Activated CD8-positive, alpha-beta T cell treated with anti-CD3 and anti-CD28 coated beads for 36 hours (primary cell): ENCODE measurements around the gene HOXC11. TPM values are rescaled to one million over a fixed set of nuclear protein-coding genes. Genes with fewer than 3 reads are reported as not detected.
A peak's percentile ranks its signal among the peaks of the same experiment; 100 is the strongest.

Source experiments
- ATAC-seq: fragments of 200-7000 bp; cut with Tn5 transposase; one replicate; pipeline ENCODE4 v1.10.0; 2021; ENCODE audit warnings: mild to moderate bottlenecking, moderate library complexity
- CTCF ChIA-PET: fragments of 350-600 bp; sonication (Branson Sonifier 250); formaldehyde crosslinking; loops from one replicate; lab custom pipeline; 2021; ENCODE audit warnings: antibody characterized with exemption; lab: Charles Lee
- POLR2A ChIA-PET: fragments of 350-600 bp; sonication (Branson Sonifier 250); formaldehyde crosslinking; loops from one replicate; lab custom pipeline; 2021; ENCODE audit warnings: antibody characterized with exemption; lab: Charles Lee
- DNase-seq: peaks from one replicate; pipeline ENCODE4 v3.0.0-alpha.2; 2020
- H3K27ac Mint-ChIP-seq: one replicate; pipeline ENCODE4 v1.8.0; 2021; ENCODE audit warnings: mild to moderate bottlenecking, mixed read lengths
- H3K27me3 Mint-ChIP-seq: one replicate; pipeline ENCODE4 v1.8.0; 2021; ENCODE audit warnings: mixed read lengths
- H3K36me3 Mint-ChIP-seq: one replicate; pipeline ENCODE4 v1.8.0; 2021; ENCODE audit warnings: low read depth, mixed read lengths
- H3K4me1 Mint-ChIP-seq: one replicate; pipeline ENCODE4 v1.8.0; 2021; ENCODE audit warnings: low read depth, mixed read lengths
- H3K4me3 Mint-ChIP-seq: one replicate; pipeline ENCODE4 v1.8.0; 2021; ENCODE audit warnings: mild to moderate bottlenecking, moderate library complexity, mixed read lengths
- H3K9me3 Mint-ChIP-seq: one replicate; pipeline ENCODE4 v1.8.0; 2021; ENCODE audit warnings: mixed read lengths
- intact Hi-C: fragments of 100-400 bp; cut with micrococcal nuclease; formaldehyde crosslinking; loops from one replicate; pipeline ENCODE4 v1.10.0; 2022
- total RNA-seq, 2 experiments: library from RNA; stranded (reverse); gene quantifications; one replicate each; pipeline ENCODE4 v1.2.3, GENCODE V29; 2021
- TF ChIP-seq, protein P1 (sequence below): fragments of 200-600 bp; IDR thresholded peaks from one replicate; pipeline ENCODE4 v1.8.0; 2022; ENCODE audit warnings: antibody characterized with exemption, mild to moderate bottlenecking

The HOXC11 gene
- total RNA-seq, 2 experiments from 2014 or later, result not detected

DNA sequence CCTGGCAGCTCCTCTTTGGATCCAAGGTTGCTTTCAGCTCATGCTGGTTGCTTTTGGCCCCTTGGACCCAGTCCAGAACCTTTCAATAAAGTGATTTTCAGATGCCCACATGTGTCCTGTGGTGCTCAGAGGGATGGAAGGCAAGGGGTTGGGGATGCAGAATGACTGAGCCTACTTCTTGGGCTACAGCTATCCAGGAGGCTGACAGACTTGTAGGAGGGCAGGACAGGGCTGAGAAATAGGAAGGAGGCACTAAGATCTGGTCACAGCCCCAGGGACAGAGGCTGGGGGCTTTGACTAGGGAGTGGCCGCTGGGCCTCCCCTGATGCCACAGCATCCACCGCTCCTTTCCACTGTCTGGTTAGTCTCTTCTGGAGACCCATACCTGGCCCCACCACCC, 1.2 kb upstream of the HOXC11 start:
- Mint-ChIP-seq H3K27ac (no peak overlapping the region), H3K4me1 (peaks cover 15% of the 10 kb centered on the region), H3K27me3 (peaks cover 80% of the 10 kb centered on the region), H3K4me3 (no peak overlapping the region), H3K9me3 (peaks cover 4% of the 10 kb centered on the region), H3K36me3 (peaks cover 4% of the 10 kb centered on the region)
- DNase-seq, result no peak
- POLR2A ChIA-PET, result no interaction called here
- TF ChIP-seq, protein P1, sequence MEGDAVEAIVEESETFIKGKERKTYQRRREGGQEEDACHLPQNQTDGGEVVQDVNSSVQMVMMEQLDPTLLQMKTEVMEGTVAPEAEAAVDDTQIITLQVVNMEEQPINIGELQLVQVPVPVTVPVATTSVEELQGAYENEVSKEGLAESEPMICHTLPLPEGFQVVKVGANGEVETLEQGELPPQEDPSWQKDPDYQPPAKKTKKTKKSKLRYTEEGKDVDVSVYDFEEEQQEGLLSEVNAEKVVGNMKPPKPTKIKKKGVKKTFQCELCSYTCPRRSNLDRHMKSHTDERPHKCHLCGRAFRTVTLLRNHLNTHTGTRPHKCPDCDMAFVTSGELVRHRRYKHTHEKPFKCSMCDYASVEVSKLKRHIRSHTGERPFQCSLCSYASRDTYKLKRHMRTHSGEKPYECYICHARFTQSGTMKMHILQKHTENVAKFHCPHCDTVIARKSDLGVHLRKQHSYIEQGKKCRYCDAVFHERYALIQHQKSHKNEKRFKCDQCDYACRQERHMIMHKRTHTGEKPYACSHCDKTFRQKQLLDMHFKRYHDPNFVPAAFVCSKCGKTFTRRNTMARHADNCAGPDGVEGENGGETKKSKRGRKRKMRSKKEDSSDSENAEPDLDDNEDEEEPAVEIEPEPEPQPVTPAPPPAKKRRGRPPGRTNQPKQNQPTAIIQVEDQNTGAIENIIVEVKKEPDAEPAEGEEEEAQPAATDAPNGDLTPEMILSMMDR, result no peak
- no peak for ATAC-seq
- intact Hi-C loops, result loop anchor here (5.0 kb wide), 1 partner anchor 34 kb away; the partner anchor contains the start of gene HOXC13
- CTCF ChIA-PET, result interaction anchor here (1.1 kb wide), 1 partner anchor 60 kb away, joined by 3 read pairs; no protein-coding TSS in a partner anchor

DNA sequence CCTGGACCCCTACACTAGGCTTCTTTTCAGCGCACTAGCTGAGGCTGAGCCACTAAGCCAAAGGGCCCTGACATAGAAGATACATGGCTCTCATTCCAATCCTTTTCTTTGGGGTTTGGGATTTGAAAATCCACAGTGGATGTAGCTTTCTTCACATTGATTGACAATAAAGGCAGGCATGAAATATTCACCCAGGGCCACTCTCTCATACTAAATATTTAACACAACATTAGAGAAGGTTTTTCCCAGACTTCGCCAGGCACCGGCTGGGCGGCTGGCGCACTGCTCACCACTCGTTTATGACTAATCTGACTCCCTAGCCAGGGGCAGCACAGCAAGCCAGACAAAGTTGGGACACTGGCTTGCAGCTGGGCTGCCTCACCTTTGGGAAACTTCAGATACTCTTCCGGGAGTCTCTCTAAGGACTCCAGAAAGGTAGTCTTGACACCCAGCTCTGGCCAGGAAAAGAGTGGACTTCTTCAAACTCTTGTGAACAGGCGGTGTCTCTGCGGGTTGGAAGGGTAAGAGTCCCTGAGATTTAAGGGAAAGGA, 699 bp upstream of the HOXC11 start:
- Mint-ChIP-seq H3K4me1 (peaks cover 15% of the 10 kb centered on the region), H3K27ac (no peak overlapping the region), H3K36me3 (peaks cover 4% of the 10 kb centered on the region), H3K4me3 (no peak overlapping the region), H3K27me3 (peaks cover 80% of the 10 kb centered on the region), H3K9me3 (peaks cover 4% of the 10 kb centered on the region)
- no peak for DNase-seq
- CTCF ChIA-PET, result interaction anchor here (0.7 kb wide), 1 partner anchor 12 kb away, joined by 3 read pairs; no protein-coding TSS in a partner anchor
- TF ChIP-seq, protein P1, result no peak
- intact Hi-C loops, result loop anchor here (5.0 kb wide), 1 partner anchor 35 kb away; the partner anchor contains the start of gene HOXC13
- POLR2A ChIA-PET, result no interaction called here
- ATAC-seq, result no peak

DNA sequence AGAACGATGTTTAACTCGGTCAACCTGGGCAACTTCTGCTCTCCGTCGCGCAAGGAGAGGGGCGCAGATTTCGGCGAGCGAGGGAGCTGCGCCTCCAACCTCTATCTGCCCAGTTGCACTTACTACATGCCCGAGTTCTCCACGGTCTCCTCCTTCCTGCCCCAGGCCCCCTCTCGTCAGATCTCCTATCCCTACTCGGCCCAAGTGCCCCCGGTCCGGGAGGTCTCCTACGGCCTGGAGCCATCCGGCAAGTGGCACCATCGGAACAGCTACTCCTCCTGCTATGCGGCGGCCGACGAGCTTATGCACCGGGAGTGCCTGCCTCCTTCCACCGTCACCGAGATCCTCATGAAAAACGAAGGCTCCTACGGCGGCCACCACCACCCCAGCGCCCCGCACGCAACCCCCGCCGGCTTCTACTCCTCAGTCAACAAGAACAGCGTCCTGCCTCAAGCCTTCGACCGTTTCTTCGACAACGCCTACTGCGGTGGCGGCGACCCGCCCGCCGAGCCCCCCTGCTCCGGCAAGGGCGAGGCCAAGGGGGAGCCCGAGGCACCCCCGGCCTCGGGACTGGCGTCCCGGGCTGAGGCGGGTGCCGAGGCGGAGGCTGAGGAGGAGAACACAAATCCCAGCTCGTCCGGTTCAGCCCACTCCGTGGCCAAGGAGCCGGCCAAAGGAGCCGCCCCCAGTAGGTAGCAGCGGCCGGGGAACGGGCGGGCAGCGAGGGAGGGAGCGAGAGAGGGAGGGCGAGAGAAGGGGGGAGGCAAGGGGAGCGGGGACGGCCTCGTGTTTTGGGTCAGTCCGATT, 513 bp downstream of the HOXC11 start:
- DNase-seq (no peak), ATAC-seq (peak; percentile 29)
- CTCF ChIA-PET, result no interaction called here
- POLR2A ChIA-PET, result interaction anchor here (1.6 kb wide), 1 partner anchor 15 kb away, joined by 4 read pairs; no protein-coding TSS in a partner anchor
- Mint-ChIP-seq H3K4me3 (peak overlapping the region; percentile 11), H3K36me3 (peaks cover 4% of the 10 kb centered on the region), H3K9me3 (peaks cover 4% of the 10 kb centered on the region), H3K27me3 (peaks cover 78% of the 10 kb centered on the region), H3K27ac (no peak overlapping the region), H3K4me1 (peaks cover 15% of the 10 kb centered on the region)
- intact Hi-C loops, result loop anchor here (5.0 kb wide), 1 partner anchor 36 kb away; the partner anchor contains the start of gene HOXC13
- TF ChIP-seq, protein P1, result no peak

DNA sequence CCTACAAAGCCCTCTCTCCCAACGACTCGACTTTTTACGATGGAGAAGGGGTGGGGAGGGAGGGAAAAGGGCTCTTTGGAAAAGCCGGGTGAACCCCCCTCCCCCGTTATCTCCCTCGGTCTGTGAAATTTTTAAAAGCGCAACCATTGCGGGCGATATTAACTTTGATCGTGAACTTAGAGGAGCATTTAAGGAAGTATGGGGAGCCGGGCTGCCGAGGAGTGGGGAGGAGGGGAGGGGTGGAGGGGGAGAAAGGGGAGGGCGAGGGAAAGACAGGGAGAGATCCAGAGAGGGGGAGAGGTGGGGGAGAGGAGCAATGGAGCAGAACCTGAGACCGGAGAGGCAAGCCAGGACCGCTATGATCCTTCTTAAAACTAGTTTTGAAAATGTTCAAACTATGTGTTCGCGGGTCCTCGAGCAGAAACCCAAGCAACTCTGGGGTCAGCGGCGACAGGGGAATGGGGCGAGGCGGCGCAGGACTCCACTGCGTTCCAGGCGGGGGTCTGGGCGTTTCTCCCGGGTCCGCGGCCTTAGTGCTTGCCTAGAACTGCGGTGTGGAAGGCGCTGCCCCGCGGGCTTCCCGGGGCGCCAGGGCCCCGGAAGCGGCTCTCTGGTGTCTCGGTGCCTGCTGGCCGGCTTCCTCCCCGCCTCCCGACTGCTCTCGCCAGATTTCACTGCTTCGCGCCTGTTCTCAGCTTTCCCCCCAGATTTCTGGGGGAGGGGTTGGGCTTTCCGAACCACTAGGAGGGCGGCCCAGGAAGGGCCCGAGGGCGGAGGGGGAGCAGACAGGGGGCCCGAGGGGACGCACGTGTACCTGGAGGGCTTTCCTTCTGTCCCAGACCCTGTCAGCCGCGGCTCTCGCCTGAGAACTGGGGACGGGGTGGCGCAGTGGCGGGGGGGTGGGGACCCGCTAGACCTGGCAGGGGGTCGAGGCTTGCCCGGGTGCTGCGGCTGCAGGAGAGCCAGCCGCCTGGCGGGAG, 1.4 kb downstream of the HOXC11 start, which contains the start of gene HOTAIR:
HOTAIR (minus strand) TSS at position 871 of the 980 bp plus-strand sequence.
- peaks cover 4% of the 10 kb centered on the region for H3K9me3 Mint-ChIP-seq
- CTCF ChIA-PET, result no interaction called here
- peak; percentile 66 for ATAC-seq
- peaks cover 4% of the 10 kb centered on the region for H3K36me3 Mint-ChIP-seq
- DNase-seq, result peak; percentile 48
- H3K27ac Mint-ChIP-seq, result no peak within 1 kb of the TSS
- H3K4me1 Mint-ChIP-seq, result peaks cover 15% of the 10 kb centered on the region
- POLR2A ChIA-PET, result interaction anchor here (1.6 kb wide), 1 partner anchor 16 kb away, joined by 4 read pairs; no protein-coding TSS in a partner anchor
- TF ChIP-seq, protein P1, result no peak
- H3K27me3 Mint-ChIP-seq, result peaks cover 78% of the 10 kb centered on the region
- peak within 1 kb of the TSS; percentile 43 for H3K4me3 Mint-ChIP-seq
- intact Hi-C loops, result loop anchor here (5.0 kb wide), 1 partner anchor 37 kb away; the partner anchor contains the start of gene HOXC13
